Measurements from ENCODE around the gene PPM1M. TPM values are rescaled to one million over a fixed set of nuclear protein-coding genes. Genes with fewer than 3 reads are reported as not detected.
A peak's percentile ranks its signal among the peaks of the same experiment; 100 is the strongest.

The PPM1M gene, protein sequence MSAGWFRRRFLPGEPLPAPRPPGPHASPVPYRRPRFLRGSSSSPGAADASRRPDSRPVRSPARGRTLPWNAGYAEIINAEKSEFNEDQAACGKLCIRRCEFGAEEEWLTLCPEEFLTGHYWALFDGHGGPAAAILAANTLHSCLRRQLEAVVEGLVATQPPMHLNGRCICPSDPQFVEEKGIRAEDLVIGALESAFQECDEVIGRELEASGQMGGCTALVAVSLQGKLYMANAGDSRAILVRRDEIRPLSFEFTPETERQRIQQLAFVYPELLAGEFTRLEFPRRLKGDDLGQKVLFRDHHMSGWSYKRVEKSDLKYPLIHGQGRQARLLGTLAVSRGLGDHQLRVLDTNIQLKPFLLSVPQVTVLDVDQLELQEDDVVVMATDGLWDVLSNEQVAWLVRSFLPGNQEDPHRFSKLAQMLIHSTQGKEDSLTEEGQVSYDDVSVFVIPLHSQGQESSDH
- total RNA-seq = 24.2 and 25.5 TPM in 2 replicates

DNA sequence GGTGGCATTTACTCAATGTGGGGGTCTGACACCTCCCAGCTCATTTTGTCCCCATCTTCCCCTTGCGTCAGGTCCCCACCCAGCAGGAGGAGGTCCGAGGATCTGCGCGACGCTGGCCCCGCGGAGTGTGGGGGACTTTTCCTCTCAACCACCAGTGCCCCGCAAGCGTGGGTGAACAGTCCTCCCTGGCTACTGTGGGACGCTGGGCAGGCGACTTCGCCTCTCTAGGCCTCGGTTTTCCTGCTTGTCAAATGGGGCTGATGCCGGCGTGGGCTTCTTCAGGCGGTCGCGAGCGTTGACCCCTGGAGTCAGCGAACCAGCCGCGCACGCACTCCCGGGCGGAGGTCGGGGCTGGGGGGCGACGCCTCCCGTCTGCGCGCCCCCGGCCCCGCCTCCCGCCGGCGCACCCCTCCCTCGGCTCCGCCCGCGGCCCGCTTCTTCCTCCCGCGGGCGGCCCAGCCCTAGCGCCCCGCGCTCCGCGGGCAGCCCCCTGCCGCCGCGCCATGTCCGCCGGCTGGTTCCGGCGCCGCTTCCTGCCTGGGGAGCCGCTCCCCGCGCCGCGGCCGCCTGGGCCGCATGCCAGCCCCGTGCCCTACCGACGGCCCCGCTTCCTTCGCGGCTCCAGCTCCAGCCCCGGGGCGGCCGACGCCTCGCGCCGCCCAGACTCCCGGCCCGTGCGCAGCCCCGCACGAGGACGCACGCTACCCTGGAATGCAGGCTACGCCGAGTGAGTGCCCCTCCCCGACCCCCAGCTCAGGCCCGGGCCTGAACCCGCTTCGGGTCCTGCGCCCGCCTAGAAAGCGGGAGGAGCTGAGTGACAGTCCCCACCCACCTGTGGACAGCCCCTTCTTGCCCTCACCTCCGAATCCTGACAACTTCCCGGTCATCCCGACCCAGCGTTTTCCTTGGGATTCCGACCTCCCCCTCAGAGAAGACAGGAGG lies at the start of gene PPM1M:
Gene PPM1M, plus strand, starts transcription at position 438 of the 942 bp plus-strand sequence. Its CDS starts 66 bp downstream, at position 504.

GRCh38 chr3:52197842-52198625 lies 47.5 kb upstream of the PPM1M start, which contains the start of gene ALAS1:
Gene ALAS1 (plus strand): TSS chr3:52198160. CDS start chr3:52199242, 1,082 bp downstream.

GRCh38 chr3:52225452-52226228 lies 19.9 kb upstream of the PPM1M start, which contains the start of gene TLR9:
Gene TLR9 (minus strand): TSS chr3:52225645. CDS start chr3:52225529, 116 bp downstream.

GRCh38 chr3:52238761-52239701 lies 6.5 kb upstream of the PPM1M start, which contains the start of gene TWF2:
Gene TWF2 (minus strand): TSS chr3:52239158. CDS start chr3:52239016, 142 bp downstream.

DNA sequence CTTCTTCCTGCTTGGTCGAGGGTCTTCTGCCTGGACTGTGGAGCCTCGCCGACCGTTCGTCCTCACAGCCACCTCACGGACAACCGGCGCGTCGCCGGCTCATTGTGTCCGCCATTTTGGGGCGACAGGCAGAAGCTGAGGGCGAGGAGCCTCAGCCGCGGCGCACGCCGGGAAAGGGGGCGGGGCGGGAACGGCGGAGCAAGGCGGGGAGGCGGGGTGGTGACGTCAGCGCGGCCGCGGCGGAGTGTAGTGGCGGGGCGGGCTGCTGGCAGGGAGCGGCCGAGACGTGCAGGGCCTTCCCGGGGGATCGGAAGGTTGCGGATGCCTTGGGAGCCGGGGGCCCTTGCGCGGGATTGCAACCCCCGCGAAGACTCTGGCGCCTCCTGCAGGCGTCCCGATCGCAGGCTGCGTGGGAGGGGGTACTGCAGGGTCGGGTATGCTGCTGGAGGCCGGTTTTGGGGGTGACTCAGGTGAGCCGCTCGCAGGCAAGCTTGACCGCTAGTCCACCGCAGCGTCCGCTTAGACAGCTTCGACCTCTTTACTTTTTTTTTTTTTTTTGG lies 33.0 kb downstream of the PPM1M start, which contains the start of gene WDR82:
Gene WDR82, minus strand, starts transcription at position 140 of the 560 bp plus-strand sequence. CDS start 288 bp downstream, outside the sequence.

Small RNA genes within 50 kb of the gene (small RNA-seq; reads per million reads assigned to genes)
- gene MIR135A1 = not detected
- gene MIRLET7G = 1,503 reads per million, percentile 99 among the genes with 10 or more reads in this experiment

Other genes starting within 250 kb of the PPM1M start
- gene RPL29, start 249.9 kb upstream of the PPM1M start, total RNA-seq = 966 and 1,076 TPM in 2 replicates
- 7.8 and 11.4 TPM in 2 replicates for gene DUSP7, start 189.2 kb upstream of the PPM1M start, total RNA-seq
- gene POC1A, start 91.3 kb upstream of the PPM1M start, total RNA-seq = 4.4 and 5.7 TPM in 2 replicates
- gene ALAS1, start 47.6 kb upstream of the PPM1M start, total RNA-seq = 30.6 and 31.9 TPM in 2 replicates
- 0.13 TPM in 1 of 2 replicates, not detected in the other for gene TLR9, start 20.1 kb upstream of the PPM1M start, total RNA-seq
- 69.3 and 81.7 TPM in 2 replicates for gene TWF2, start 6.6 kb upstream of the PPM1M start, total RNA-seq
- gene WDR82, start 32.9 kb downstream of the PPM1M start, total RNA-seq = 61.5 and 67.7 TPM in 2 replicates
- 9.7 and 12.5 TPM in 2 replicates for gene GLYCTK, start 42.1 kb downstream of the PPM1M start, total RNA-seq
- gene DNAH1, start 70.6 kb downstream of the PPM1M start, total RNA-seq = 6.5 and 8.1 TPM in 2 replicates
- gene BAP1, start 164.2 kb downstream of the PPM1M start, total RNA-seq = 44.2 and 49.0 TPM in 2 replicates
- 7.2 and 9.7 TPM in 2 replicates for gene PHF7, start 164.9 kb downstream of the PPM1M start, total RNA-seq
- gene SEMA3G, start 199.3 kb downstream of the PPM1M start, total RNA-seq = under 0.01 and 0.13 TPM in 2 replicates
- gene TNNC1, start 208.3 kb downstream of the PPM1M start, total RNA-seq = 1.7 and 3.3 TPM in 2 replicates
- gene NISCH, start 209.8 kb downstream of the PPM1M start, total RNA-seq = 70.3 and 75.3 TPM in 2 replicates
- gene STAB1, start 249.6 kb downstream of the PPM1M start, total RNA-seq = 4.5 and 5.7 TPM in 2 replicates